ENCODE measurements around the gene PNMA5.

DNA sequence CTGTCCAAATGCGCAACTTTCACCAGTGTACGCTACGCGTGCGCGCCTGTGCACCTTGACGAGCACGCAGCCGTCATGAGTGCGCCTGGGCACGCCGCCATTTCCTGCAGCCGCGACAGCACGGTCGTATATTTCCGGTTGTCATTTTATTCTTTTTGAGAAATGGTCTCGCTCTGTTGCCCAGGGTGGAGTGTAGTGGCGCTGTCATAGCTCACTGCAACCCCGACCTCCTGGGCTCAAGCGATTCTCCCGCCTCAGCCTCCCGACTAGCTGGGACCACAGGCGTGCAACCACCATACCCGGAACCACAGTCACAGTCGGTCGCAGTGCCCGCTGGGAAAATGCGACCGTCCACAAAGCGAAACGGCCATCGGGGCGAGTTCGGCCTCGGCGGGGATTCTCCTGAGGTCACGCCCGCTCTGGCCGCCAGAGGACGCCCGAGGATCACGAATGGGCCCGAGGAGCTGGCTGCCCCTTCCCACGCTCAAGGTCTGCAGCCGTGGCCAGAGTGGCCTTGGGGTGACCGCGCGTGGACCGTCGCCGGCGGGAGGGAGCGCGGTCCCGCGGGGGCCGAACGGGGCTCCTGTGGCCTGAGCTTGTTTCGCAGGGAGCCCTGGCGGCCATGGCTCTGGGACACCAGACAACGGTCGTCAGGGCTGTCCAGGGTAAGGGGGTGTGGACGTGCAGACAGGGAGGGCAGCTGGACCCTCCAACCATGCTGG is 38.6 kb upstream of the PNMA5 start:
- TF ChIP-seq POLR2AphosphoS5 (IDR thresholded peaks at IDR 0.05) (no peak), POLR2A (IDR thresholded peaks at IDR 0.05) (peak in 2 of 4 donors; percentile 9 to 31), EP300 (IDR thresholded peaks at IDR 0.05) (no peak)
- TF ChIP-seq, protein P1, sequence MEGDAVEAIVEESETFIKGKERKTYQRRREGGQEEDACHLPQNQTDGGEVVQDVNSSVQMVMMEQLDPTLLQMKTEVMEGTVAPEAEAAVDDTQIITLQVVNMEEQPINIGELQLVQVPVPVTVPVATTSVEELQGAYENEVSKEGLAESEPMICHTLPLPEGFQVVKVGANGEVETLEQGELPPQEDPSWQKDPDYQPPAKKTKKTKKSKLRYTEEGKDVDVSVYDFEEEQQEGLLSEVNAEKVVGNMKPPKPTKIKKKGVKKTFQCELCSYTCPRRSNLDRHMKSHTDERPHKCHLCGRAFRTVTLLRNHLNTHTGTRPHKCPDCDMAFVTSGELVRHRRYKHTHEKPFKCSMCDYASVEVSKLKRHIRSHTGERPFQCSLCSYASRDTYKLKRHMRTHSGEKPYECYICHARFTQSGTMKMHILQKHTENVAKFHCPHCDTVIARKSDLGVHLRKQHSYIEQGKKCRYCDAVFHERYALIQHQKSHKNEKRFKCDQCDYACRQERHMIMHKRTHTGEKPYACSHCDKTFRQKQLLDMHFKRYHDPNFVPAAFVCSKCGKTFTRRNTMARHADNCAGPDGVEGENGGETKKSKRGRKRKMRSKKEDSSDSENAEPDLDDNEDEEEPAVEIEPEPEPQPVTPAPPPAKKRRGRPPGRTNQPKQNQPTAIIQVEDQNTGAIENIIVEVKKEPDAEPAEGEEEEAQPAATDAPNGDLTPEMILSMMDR (IDR thresholded peaks at IDR 0.05): peak; percentile 79 to 97 (median 93)
